ENCODE results near the gene DUS1L.

The DUS1L gene

GRCh38 chr17:82065638-82066303, at the start of gene DUS1L:
TSS of gene DUS1L (minus strand) at chr17:82065804. CDS start at chr17:82065059, 745 bp downstream.
- peak in 9 of 14 donors; percentile 9 to 77 (median 38) for DNase-seq

GRCh38 chr17:82114872-82115271, 49.3 kb upstream of the DUS1L start:
- DNase-seq = no peak

- DNase-seq = no peak
These were observed 48.8 kb upstream of the DUS1L start for GRCh38 chr17:82114447-82114846.

GRCh38 chr17:82113941-82114340, 48.3 kb upstream of the DUS1L start:
- no peak for DNase-seq

GRCh38 chr17:82113422-82113821, 47.8 kb upstream of the DUS1L start:
- no peak for DNase-seq

- DNase-seq = no peak
These were observed 47.3 kb upstream of the DUS1L start for GRCh38 chr17:82112914-82113311.

GRCh38 chr17:82112181-82112913, 46.7 kb upstream of the DUS1L start:
- DNase-seq = no peak

- no peak for DNase-seq
These were observed 44.7 kb upstream of the DUS1L start for GRCh38 chr17:82110298-82110697.

GRCh38 chr17:82108961-82109475, 43.4 kb upstream of the DUS1L start:
- no peak for DNase-seq

- no peak for DNase-seq
These were observed 42.9 kb upstream of the DUS1L start for GRCh38 chr17:82108496-82108945.

- no peak for DNase-seq
These were observed 42.4 kb upstream of the DUS1L start for GRCh38 chr17:82108038-82108437.

GRCh38 chr17:82107341-82107860, 41.8 kb upstream of the DUS1L start:
- no peak for DNase-seq

GRCh38 chr17:82106688-82107305, 41.2 kb upstream of the DUS1L start:
- peak in 6 of 14 donors; percentile 37 to 69 (median 50) for DNase-seq

- peak in 5 of 14 donors; percentile 25 to 69 (median 53) for DNase-seq
These were observed 40.5 kb upstream of the DUS1L start for GRCh38 chr17:82105882-82106687.

- DNase-seq = no peak
These were observed 39.8 kb upstream of the DUS1L start for GRCh38 chr17:82105417-82105881.

- DNase-seq = no peak
These were observed 39.3 kb upstream of the DUS1L start for GRCh38 chr17:82104797-82105416.

GRCh38 chr17:82103553-82104451, 38.2 kb upstream of the DUS1L start:
- DNase-seq = peak in 9 of 14 donors; percentile 24 to 75 (median 41)

GRCh38 chr17:82101767-82102679, 36.4 kb upstream of the DUS1L start:
- DNase-seq = peak in 4 of 14 donors; percentile 22 to 66 (median 52)

- DNase-seq = peak in 1 of 14 donors; percentile 81
These were observed 35.7 kb upstream of the DUS1L start for GRCh38 chr17:82101301-82101715.
